HG03439 (cell line): Measurements from ENCODE around the gene DENND1C.

Source experiments
- ATAC-seq: cut with Tn5 transposase; IDR thresholded peaks from one replicate; pipeline ENCODE4 v1.9.1; 2021; ENCODE audit warnings: mild to moderate bottlenecking, moderate library complexity; ENCODE audit not compliant: unreplicated experiment

DENND1C gene

GRCh38 chr19:6425732-6426620 lies 55.6 kb downstream of the DENND1C start:
- no peak for ATAC-seq

GRCh38 chr19:6424939-6425731 lies 56.5 kb downstream of the DENND1C start:
- ATAC-seq, result peak; percentile 85

- no peak for ATAC-seq
Measured at GRCh38 chr19:6424195-6424938, 57.2 kb downstream of the DENND1C start, which contains the start of gene KHSRP. Gene KHSRP, minus strand, starts transcription at chr19:6424811. Its CDS starts 110 bp downstream, at chr19:6424701.

GRCh38 chr19:6423499-6424194 lies 57.9 kb downstream of the DENND1C start:
- ATAC-seq, result no peak

GRCh38 chr19:6421075-6422014 lies 60.2 kb downstream of the DENND1C start:
- no peak for ATAC-seq

- no peak for ATAC-seq
Measured at GRCh38 chr19:6418562-6418932, 63.0 kb downstream of the DENND1C start.

GRCh38 chr19:6417713-6418561 lies 63.6 kb downstream of the DENND1C start:
- no peak for ATAC-seq
